GM23338 (cell line): ENCODE data around the gene CREB1.

ENCODE experiments used
- CTCF ChIP-seq, 2 experiments: fragments of 200-600 bp in 1 of 2; sonication (generic) in 1 of 2; conservative IDR thresholded peaks; 2 replicates each; pipeline versions ENCODE4 v1.5.1 to v1.6.1; 2016 to 2017; ENCODE audit warnings: antibody characterized with exemption in 2 of 2, low read depth in 2 of 2, mild to moderate bottlenecking in 2 of 2, moderate library complexity in 1 of 2
- EZH2 ChIP-seq: fragments of 200-600 bp; sonication (generic); IDR thresholded peaks from one replicate; pipeline ENCODE4 v1.8.0; 2017; ENCODE audit warnings: antibody characterized with exemption, mild to moderate bottlenecking, low read depth; ENCODE audit not compliant: unreplicated experiment
- EZH2phosphoT487 ChIP-seq: fragments of 200-600 bp; sonication (generic); IDR thresholded peaks from one replicate; pipeline ENCODE4 v1.8.1; 2018; ENCODE audit warnings: antibody characterized with exemption; ENCODE audit not compliant: unreplicated experiment
- POLR2AphosphoS5 ChIP-seq: IDR thresholded peaks from 2 replicates; pipeline ENCODE4 v1.6.1; 2016; ENCODE audit warnings: antibody characterized with exemption, low read depth
- REST ChIP-seq: IDR thresholded peaks from one replicate; pipeline ENCODE4 v1.6.1; 2018; ENCODE audit warnings: antibody characterized with exemption; ENCODE audit not compliant: unreplicated experiment

GRCh38 chr2:207541933-207542332 is 12.2 kb downstream of the CREB1 start:
- TF ChIP-seq POLR2AphosphoS5 = no peak
- no peak for TF ChIP-seq REST
- TF ChIP-seq CTCF (conservative IDR thresholded peaks at IDR 0.05; ENCODE audit: low read depth in 2 of 2) = no peak
- no peak for TF ChIP-seq EZH2phosphoT487
- no peak for TF ChIP-seq EZH2
